Brain microvascular endothelial cell (primary cell): ENCODE data around the gene POGZ.
A peak's percentile ranks its signal among the peaks of the same experiment; 100 is the strongest.

Experiments used
- DNase-seq: peaks from one replicate; pipeline ENCODE4 v3.0.0-alpha.2; 2020
- H3K27ac ChIP-seq: fragments of 250-450 bp; sonication (Bioruptor Pico); 2 replicates; pipeline ENCODE4 v1.5.1; 2020; ENCODE audit warnings: mild to moderate bottlenecking, moderate library complexity
- H3K27me3 ChIP-seq: fragments of 250-450 bp; sonication (Bioruptor Pico); replicated peaks from 2 replicates; pipeline ENCODE4 v1.5.1; 2020; ENCODE audit warnings: mild to moderate bottlenecking
- H3K36me3 ChIP-seq: fragments of 250-450 bp; sonication (Bioruptor Pico); replicated peaks from 2 replicates; pipeline ENCODE4 v1.5.1; 2020; ENCODE audit warnings: mild to moderate bottlenecking
- H3K4me3 ChIP-seq: 2 replicates; pipeline ENCODE4 v1.5.1; 2011; ENCODE audit warnings: low read depth, mild to moderate bottlenecking, control low read depth, low read length, moderate library complexity
- in situ Hi-C: cut with HindIII; loops from 2 replicates; pipeline ENCODE4 v1.10.0; 2017; ENCODE audit warnings: low sequenced_read_pairs, low pct_ligation_motif_present
- TF ChIP-seq, protein P1 (sequence below): IDR thresholded peaks from 2 replicates; pipeline ENCODE4 v1.5.1; 2011; ENCODE audit warnings: low read depth, mild to moderate bottlenecking, moderate library complexity, low read length, control low read depth, inconsistent platforms; ENCODE audit errors: missing control alignments

The POGZ gene

DNA sequence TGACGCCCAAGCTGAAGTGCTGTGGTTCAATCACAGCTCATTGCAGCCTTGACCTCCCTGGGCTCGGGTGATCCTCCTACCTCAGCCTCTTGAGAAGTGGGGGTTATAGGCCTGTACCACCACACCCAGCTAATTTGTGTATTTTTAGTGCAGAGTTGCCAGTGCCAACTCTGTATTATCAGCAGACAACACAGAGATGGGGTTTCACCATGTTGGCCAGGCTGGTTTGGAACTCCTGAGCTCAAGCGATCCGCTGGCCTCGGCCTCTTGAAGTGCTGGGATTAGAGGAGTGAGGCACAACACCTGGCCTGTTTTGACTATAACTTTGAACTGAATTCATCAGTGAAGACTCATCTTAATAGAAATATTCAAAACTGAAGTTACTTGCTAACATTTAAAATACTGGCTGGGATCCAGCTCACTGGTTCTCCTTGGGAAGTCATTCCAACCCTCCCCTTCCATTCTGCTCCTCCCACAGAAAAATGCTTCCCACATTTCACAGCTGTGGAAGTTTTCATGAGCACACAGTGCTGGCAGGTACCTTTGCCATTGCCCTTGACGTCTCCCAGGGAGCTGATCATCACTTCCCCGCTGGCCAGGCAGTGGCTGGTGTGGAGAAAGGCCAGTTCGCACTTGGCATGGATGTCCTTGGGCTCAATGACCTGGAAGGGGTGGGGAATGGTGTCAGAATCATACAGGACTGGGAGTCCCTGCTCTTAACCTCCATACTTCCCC lies 91.5 kb downstream of the POGZ start:
- Histone ChIP-seq H3K27me3 (no peaks in the 10 kb centered on the region), H3K27ac (no peak overlapping the region), H3K4me3 (no peak overlapping the region), H3K36me3 (no peaks in the 10 kb centered on the region)
- in situ Hi-C loops: no loop called here
- TF ChIP-seq, protein P1, sequence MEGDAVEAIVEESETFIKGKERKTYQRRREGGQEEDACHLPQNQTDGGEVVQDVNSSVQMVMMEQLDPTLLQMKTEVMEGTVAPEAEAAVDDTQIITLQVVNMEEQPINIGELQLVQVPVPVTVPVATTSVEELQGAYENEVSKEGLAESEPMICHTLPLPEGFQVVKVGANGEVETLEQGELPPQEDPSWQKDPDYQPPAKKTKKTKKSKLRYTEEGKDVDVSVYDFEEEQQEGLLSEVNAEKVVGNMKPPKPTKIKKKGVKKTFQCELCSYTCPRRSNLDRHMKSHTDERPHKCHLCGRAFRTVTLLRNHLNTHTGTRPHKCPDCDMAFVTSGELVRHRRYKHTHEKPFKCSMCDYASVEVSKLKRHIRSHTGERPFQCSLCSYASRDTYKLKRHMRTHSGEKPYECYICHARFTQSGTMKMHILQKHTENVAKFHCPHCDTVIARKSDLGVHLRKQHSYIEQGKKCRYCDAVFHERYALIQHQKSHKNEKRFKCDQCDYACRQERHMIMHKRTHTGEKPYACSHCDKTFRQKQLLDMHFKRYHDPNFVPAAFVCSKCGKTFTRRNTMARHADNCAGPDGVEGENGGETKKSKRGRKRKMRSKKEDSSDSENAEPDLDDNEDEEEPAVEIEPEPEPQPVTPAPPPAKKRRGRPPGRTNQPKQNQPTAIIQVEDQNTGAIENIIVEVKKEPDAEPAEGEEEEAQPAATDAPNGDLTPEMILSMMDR: no peak
- DNase-seq: no peak

DNA sequence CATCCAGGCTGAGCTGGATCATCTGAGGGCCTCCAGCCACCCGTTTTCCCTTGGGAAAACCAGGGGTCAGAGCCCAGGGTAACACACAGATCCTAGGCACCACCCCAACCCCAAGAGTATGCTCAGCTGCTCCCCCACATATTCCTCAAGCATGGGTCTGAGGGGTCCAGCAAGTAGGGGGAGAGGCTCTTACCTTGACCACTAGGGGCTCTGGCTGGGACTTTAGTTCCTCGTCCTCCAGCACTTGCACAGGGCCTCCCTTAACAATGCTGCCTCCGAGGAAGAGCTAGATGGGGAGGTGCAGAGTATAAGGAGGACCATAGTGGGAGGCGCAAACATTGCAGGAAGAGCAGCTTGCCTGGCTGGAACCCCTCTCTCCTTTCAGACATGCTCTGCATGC lies 94.3 kb downstream of the POGZ start:
- in situ Hi-C loops: no loop called here
- H3K27me3 ChIP-seq: no peaks in the 10 kb centered on the region
- H3K36me3 ChIP-seq: no peaks in the 10 kb centered on the region
- DNase-seq: no peak
- H3K4me3 ChIP-seq: no peak overlapping the region
- no peak overlapping the region for H3K27ac ChIP-seq
- TF ChIP-seq, protein P1: peak; percentile 22

DNA sequence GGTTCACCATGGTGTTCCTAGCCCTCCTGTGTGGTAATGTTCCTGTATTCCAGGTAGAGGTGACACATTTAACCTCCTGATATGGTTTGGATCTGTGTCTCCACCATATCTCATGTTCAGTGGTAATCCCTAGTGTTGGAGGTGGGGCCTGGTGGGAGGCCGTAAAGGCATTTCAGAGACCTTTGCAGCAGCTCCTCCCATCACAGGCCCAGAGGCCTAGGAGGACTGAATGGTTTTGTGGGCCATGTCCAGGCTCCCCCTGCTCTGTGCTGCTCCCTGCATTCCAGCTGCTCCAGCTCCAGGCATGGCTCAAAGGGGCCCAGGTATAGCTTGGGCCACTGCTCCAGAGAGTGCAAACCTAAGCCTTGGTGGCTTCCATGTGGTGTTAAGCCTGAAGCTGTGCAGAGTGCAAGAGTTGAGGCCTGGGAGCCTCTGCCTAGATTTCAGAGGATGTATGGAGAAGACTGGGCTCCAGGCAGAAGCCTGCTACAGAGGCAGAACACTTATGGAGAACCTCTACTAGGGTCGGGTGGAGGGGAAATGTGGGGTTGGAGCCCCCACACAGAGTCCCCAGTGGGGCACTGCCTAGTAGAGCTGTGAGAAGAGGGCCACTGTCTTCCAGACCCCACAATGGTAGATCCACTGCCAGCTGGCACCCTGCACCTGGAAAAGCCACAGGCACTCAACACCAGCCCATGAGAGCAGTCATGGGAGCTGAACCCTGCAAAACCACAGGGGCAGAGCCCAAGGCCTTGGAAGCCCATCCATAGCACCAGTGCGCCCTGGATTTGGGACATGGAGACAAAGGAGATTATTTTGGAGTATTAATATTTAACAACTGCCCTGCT lies 96.8 kb downstream of the POGZ start:
- Histone ChIP-seq H3K27me3 (no peaks in the 10 kb centered on the region), H3K27ac (no peak overlapping the region), H3K4me3 (no peak overlapping the region), H3K36me3 (no peaks in the 10 kb centered on the region)
- in situ Hi-C loops: no loop called here
- DNase-seq: no peak
- TF ChIP-seq, protein P1: no peak

DNA sequence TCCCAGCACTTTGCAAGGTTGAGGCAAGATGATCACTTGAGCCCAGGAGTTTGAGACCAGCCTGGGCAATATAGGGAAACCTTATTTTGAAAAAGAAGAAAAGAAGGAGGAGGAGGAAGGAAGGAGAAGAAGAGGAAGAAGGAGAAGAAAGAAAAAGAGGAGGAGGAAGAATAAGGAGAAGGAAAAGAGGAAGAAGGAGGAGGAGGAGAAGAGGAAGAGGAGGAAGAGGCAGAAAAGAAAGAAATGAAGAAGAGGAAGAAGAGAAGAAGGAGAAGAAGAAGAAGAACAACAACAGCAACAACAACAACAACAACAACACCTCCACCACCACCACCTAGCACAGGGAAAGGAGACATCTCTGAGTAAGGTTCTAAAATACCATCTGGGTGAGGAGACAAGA lies 97.4 kb downstream of the POGZ start:
- Histone ChIP-seq H3K27ac (no peak overlapping the region), H3K4me3 (no peak overlapping the region), H3K36me3 (no peaks in the 10 kb centered on the region), H3K27me3 (no peaks in the 10 kb centered on the region)
- TF ChIP-seq, protein P1: no peak
- no peak for DNase-seq
- in situ Hi-C loops: no loop called here

DNA sequence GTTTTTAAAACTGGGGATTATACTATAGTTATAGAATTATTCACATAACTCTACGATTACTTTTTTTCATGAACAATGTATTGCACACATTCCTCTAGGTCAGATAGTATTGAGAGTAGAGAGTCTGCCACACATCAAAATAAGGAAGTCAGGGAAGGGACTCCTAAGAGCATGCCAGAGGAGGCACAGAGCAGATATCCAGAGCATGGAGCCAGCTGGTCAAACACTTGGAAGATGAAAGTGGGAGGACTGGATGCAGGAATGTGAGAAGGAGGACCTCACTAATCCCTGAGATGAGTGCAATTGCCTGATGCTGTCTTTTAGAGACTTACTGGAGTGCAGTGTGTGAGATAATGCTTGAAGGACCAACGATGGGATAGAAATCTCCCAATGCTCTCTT lies 102.6 kb downstream of the POGZ start:
- Histone ChIP-seq H3K4me3 (no peak overlapping the region), H3K36me3 (no peaks in the 10 kb centered on the region), H3K27ac (no peak overlapping the region), H3K27me3 (no peaks in the 10 kb centered on the region)
- in situ Hi-C loops: no loop called here
- TF ChIP-seq, protein P1: no peak
- no peak for DNase-seq
